CD1c-positive myeloid dendritic cell (primary cell): Measurements from ENCODE around the gene TBCA.
A peak's percentile ranks its signal among the peaks of the same experiment; 100 is the strongest.
"Not testable (repeated sequence)": the region's sequence is repeated elsewhere in the genome, so short reads cannot be mapped to it uniquely, and the experiment has no call there.

Source experiments
- DNase-seq: peaks from one replicate; pipeline ENCODE4 v3.0.0-alpha.2; 2016; ENCODE audit errors: extremely low spot score

TBCA gene

GRCh38 chr5:77709340-77709739 lies 66.8 kb downstream of the TBCA start:
- DNase-seq: no peak

- no peak for DNase-seq
Observed at GRCh38 chr5:77707791-77708190, 68.3 kb downstream of the TBCA start.

- not testable (repeated sequence) for DNase-seq
Observed at GRCh38 chr5:77699569-77699968, 76.6 kb downstream of the TBCA start.

GRCh38 chr5:77698920-77699319 lies 77.2 kb downstream of the TBCA start:
- DNase-seq: no peak

GRCh38 chr5:77697692-77698091 lies 78.4 kb downstream of the TBCA start:
- no peak for DNase-seq

- no peak for DNase-seq
Observed at GRCh38 chr5:77696120-77696519, 80.0 kb downstream of the TBCA start.

GRCh38 chr5:77693913-77694312 lies 82.2 kb downstream of the TBCA start:
- no peak for DNase-seq

GRCh38 chr5:77683171-77683732 lies 92.9 kb downstream of the TBCA start:
- DNase-seq: no peak

- no peak for DNase-seq
Observed at GRCh38 chr5:77670526-77670925, 105.6 kb downstream of the TBCA start.

- DNase-seq: no peak
Observed at GRCh38 chr5:77669677-77670076, 106.5 kb downstream of the TBCA start.

- DNase-seq: no peak
Observed at GRCh38 chr5:77663090-77663863, 112.9 kb downstream of the TBCA start.

- no peak for DNase-seq
Observed at GRCh38 chr5:77662635-77663034, 113.5 kb downstream of the TBCA start.

- no peak for DNase-seq
Observed at GRCh38 chr5:77658662-77659061, 117.5 kb downstream of the TBCA start.

- DNase-seq: no peak
Observed at GRCh38 chr5:77651343-77651742, 124.8 kb downstream of the TBCA start.

- no peak for DNase-seq
Observed at GRCh38 chr5:77650686-77651085, 125.5 kb downstream of the TBCA start.

GRCh38 chr5:77649776-77650175 lies 126.4 kb downstream of the TBCA start:
- DNase-seq: no peak

GRCh38 chr5:77645995-77646639 lies 130.0 kb downstream of the TBCA start:
- no peak for DNase-seq

- peak; percentile 62 for DNase-seq
Observed at GRCh38 chr5:77645158-77645994, 130.8 kb downstream of the TBCA start.

- DNase-seq: no peak
Observed at GRCh38 chr5:77644371-77645157, 131.6 kb downstream of the TBCA start.

GRCh38 chr5:77643654-77644370 lies 132.3 kb downstream of the TBCA start:
- peak; percentile 38 for DNase-seq
